ENCODE results near the gene SLC25A29.
"Not testable (repeated sequence)": the region's sequence is repeated elsewhere in the genome, so short reads cannot be mapped to it uniquely, and the experiment has no call there.

The SLC25A29 gene, protein sequence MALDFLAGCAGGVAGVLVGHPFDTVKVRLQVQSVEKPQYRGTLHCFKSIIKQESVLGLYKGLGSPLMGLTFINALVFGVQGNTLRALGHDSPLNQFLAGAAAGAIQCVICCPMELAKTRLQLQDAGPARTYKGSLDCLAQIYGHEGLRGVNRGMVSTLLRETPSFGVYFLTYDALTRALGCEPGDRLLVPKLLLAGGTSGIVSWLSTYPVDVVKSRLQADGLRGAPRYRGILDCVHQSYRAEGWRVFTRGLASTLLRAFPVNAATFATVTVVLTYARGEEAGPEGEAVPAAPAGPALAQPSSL

DNA sequence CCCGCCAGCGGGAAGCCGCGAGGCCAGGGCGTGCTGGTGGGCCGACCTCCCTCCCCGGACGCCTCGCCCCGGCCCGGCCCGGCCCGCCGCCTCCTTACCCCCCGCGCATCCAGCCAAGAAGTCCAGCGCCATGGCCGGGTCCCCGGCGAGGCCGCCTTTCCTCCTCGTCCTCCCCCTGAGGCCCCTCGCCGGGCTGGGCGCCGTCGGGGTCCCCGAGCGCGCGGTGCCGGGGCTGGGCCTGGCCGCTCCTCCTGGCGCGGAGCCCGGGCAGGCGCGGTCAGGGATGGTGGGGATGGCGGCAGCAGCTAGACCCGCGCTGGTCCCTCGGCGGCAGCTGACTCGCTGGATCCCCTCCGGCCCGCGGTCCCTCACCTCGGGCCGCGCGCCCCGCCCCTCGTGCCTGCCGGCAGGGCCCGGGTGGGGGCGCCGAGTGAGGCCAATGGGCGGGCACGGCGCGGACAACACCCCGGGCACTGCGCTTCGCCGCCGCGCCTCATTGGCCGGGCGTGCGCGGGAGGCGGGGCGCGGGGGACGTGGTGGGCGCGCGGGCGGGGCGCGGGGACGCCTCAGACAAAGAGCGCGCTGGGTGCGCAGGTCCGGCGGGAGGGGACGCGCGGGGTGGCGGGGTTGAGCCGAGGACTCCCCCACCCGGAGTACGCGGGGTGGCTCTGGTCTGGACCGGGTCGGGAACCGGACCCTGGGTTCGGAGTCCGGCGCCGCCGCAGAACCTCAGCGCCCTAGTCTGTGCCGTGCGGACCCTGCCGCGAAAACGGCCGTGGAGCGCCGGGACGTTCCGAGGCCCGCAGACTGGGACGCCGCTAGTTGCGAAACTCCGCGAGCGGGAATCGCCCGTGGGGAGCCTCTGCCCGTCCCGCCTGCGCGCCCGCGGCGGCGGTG lies at the start of gene SLC25A29:
Gene SLC25A29, minus strand, starts transcription at position 344 of the 897 bp plus-strand sequence. Its CDS starts 212 bp downstream, at position 132.
- no peaks in the 10 kb centered on the region for H3K27me3 Mint-ChIP-seq

DNA sequence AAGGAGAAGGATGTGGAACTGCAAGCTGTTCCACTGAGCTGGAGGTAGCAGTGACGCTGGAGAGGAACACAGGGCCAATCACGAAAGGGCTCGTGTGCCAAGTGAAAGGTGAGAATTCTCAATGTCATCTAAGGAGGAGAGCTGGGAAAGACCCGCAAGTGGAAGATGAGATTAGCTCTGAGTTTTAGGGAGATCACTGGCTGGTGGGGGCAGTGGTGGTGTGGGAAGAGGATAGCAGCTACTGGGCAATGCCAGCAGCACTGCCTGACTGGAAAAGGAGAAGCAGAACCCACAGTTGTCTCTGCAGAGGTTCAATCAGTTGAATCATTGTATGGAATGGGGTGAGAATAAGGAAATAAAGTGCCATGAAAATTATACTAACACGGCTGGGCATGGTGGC lies 44.7 kb upstream of the SLC25A29 start:
- peaks cover 32% of the 10 kb centered on the region for H3K36me3 Mint-ChIP-seq (ENCODE audit: insufficient read depth)
- no peaks in the 10 kb centered on the region for H3K4me1 Mint-ChIP-seq
- no peak overlapping the region for H3K4me3 Mint-ChIP-seq
- DNase-seq (ENCODE audit: low spot score in 2 of 2) (no peak), ATAC-seq (replicated peaks; ENCODE audit: extremely low read depth, poor library complexity, severe bottlenecking) (no peak)
- no peak overlapping the region for H3K27ac Mint-ChIP-seq (ENCODE audit: low read depth)
- H3K9me3 Mint-ChIP-seq, result no peaks in the 10 kb centered on the region
- no peaks in the 10 kb centered on the region for H3K27me3 Mint-ChIP-seq

More for the DNA sequence above, at the start of gene SLC25A29:
- peak; percentile 46 to 55 for DNase-seq (ENCODE audit: low spot score in 2 of 2)
- H3K4me3 Mint-ChIP-seq, result peak within 1 kb of the TSS; percentile 77
- H3K9me3 Mint-ChIP-seq, result no peaks in the 10 kb centered on the region
- no peak within 1 kb of the TSS for H3K27ac Mint-ChIP-seq (ENCODE audit: low read depth)
- peaks cover 4% of the 10 kb centered on the region for H3K36me3 Mint-ChIP-seq (ENCODE audit: insufficient read depth)
- peak; percentile 81 for ATAC-seq (replicated peaks; ENCODE audit: extremely low read depth, poor library complexity, severe bottlenecking)
- H3K4me1 Mint-ChIP-seq, result peaks cover 9% of the 10 kb centered on the region

DNA sequence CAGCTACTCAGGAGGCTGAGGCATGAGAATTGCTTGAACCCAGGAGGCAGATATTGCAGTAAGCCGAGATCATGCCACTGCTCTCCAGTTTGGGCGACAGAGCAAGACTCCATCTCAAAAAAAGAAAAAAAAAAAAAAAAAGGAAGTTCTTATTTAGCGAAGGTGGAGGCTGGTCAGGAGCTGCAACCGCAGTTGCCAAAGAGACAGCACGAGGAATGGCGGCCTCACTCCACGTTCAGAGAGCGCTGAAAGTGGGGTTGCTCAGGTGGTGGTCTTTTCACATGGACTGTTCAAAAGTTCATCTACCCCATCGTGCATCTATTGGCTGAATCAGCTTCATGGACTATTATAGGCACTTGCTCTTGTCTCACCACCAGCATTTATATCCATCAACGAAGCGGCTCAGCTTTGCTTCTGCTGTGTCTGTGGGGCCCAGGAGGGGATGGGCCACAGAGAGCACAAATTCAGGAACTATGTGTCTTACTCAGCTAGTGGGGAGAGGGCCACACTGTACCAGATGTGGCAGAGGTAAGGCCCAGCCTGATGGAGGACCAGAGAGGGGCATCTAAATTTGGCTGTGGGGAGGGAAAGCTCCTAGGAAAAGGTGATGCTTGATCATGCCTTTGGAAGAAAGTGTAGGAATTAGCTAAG lies 44.2 kb upstream of the SLC25A29 start:
- no peak for DNase-seq (ENCODE audit: low spot score in 2 of 2)
- Mint-ChIP-seq H3K27ac (ENCODE audit: low read depth) (no peak overlapping the region), H3K4me1 (no peaks in the 10 kb centered on the region), H3K9me3 (no peaks in the 10 kb centered on the region), H3K27me3 (no peaks in the 10 kb centered on the region), H3K4me3 (no peak overlapping the region), H3K36me3 (ENCODE audit: insufficient read depth) (peaks cover 29% of the 10 kb centered on the region)
- no peak for ATAC-seq (replicated peaks; ENCODE audit: extremely low read depth, poor library complexity, severe bottlenecking)

DNA sequence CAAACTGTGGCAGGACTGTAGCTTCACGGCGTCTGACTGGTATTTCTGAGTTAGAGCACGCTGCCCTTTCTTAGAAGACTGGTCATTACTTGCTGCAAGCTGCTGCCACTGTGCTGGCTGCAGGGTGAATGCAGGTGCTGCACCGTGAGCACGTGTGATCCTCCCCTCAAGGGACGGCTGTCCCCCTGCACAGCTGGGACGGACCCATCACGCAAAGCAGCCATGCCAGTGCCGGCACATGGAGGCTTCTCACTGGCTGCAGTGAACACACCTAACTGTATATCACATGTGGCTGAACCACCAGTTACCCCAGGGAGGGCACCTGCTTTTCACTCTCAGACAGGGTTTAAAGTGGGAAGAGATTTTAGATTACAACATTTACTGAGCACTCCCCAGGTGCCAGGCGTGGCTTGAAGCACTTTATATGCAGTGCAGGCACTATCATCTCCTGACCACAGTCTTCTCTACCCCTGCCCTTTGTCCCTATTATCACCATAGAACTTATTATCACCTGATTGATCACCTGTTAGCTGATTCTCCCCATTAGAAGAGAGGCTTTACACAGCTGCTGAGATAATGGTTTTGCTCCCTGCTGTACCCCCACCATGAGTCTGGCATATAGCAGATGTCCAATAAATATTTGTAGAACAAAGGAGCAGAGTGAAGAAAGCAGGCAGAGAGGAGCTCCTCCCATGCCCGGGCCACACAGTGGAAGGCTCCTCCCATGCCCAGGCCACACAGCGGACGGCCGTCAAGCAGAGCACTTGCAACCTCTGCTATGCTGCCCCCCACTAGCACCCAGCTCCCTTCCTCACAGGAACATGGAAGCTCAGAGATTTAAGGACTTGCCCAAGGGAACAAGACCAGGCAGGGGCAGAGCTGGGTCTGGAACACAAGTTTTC lies 42.8 kb upstream of the SLC25A29 start:
- H3K27ac Mint-ChIP-seq (ENCODE audit: low read depth), result no peak overlapping the region
- peaks cover 24% of the 10 kb centered on the region for H3K36me3 Mint-ChIP-seq (ENCODE audit: insufficient read depth)
- no peak overlapping the region for H3K4me3 Mint-ChIP-seq
- ATAC-seq (replicated peaks; ENCODE audit: extremely low read depth, poor library complexity, severe bottlenecking), result no peak
- no peak for DNase-seq (ENCODE audit: low spot score in 2 of 2)
- H3K27me3 Mint-ChIP-seq, result no peaks in the 10 kb centered on the region
- H3K4me1 Mint-ChIP-seq, result no peaks in the 10 kb centered on the region
- no peaks in the 10 kb centered on the region for H3K9me3 Mint-ChIP-seq

DNA sequence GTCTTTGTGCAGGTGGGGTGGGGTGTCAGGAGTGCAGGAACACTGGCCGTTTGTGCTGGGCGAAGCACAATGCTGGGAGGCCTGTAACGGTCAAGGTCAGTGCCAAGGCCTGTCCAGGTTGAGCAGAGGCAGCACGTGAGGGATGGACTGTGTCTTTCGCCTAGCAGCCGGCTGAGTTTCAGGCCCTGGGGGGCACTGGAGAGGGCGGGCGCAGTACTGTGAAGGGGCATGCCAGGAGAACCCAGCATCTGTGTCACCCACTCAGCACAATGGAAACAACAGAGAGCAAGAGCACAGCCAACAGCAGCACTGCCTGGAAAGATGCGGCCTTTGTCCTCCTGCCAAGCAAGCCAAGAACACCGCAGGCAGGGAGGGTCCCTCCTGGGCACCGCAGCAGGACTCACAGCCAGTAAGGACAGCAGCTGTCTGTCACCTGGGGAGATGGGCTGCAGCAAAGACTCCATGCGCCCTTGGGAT lies 42.0 kb upstream of the SLC25A29 start:
- Mint-ChIP-seq H3K27ac (ENCODE audit: low read depth) (no peak overlapping the region), H3K9me3 (no peaks in the 10 kb centered on the region), H3K4me3 (no peak overlapping the region), H3K27me3 (no peaks in the 10 kb centered on the region), H3K4me1 (no peaks in the 10 kb centered on the region), H3K36me3 (ENCODE audit: insufficient read depth) (peaks cover 28% of the 10 kb centered on the region)
- DNase-seq (ENCODE audit: low spot score in 2 of 2), result no peak
- ATAC-seq (replicated peaks; ENCODE audit: extremely low read depth, poor library complexity, severe bottlenecking), result no peak

DNA sequence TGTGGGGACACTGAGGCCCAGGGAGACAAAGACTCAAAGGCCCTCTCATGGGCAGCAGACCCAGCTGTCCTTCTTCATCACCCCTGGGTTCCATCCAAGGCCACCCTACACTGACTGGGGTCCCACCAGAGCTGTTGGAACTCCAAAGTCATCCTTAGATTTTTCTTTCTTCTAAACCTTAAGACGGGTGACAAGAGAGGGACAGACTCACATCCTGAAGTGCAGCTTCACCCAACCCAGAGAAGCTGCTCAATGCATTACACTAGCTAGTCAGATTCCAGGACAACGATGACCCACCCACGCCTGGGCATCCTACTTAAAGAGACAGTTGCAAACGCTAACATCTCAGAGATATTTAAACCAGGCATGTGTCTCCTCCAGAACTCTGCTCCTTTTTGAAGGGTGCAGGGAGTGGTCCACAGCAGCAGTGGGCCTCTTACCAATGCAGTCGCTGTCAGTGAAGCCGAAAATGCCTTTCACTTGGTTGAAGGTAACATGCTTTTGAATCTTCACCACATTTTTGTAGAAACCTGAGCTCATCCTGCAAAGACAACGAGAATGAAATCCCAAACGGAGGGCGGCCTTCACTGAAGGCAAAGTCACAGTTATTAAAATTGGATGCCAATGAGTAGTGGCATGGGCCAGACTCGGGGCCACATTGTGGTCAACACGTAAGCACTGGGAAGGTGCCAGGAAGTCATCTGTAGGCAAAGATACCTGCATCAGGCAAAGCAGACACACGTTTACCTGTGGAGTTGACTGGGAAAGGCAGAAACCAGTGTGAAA lies 40.3 kb upstream of the SLC25A29 start:
- Mint-ChIP-seq H3K36me3 (ENCODE audit: insufficient read depth) (peaks cover 25% of the 10 kb centered on the region), H3K27ac (ENCODE audit: low read depth) (no peak overlapping the region), H3K9me3 (no peaks in the 10 kb centered on the region)

DNA sequence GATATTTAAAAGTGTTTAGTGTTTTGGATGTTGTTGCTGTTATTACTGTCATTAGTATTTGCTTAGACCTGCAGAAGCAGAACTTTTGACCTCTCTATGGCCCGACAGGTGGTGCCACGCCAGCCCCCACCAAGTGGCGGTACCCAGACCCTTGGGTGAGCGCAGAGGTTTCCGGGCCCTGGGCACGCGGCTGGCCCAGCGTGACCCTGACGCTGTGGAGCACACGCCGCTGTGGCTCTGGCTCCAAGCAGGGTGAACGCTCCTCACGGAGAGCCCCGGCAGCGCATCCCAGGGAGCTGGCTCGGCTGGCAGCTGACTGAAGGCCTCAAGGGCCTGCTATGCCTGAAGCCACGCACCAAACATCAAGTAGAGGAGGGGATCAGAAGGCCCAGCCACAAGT lies 39.5 kb upstream of the SLC25A29 start:
- Mint-ChIP-seq H3K4me3 (no peak overlapping the region), H3K27ac (ENCODE audit: low read depth) (no peak overlapping the region), H3K9me3 (no peaks in the 10 kb centered on the region), H3K4me1 (no peaks in the 10 kb centered on the region), H3K36me3 (ENCODE audit: insufficient read depth) (peaks cover 18% of the 10 kb centered on the region), H3K27me3 (no peaks in the 10 kb centered on the region)
- DNase-seq (ENCODE audit: low spot score in 2 of 2) (no peak), ATAC-seq (replicated peaks; ENCODE audit: extremely low read depth, poor library complexity, severe bottlenecking) (no peak)

More for the DNA sequence above, 40.3 kb upstream of the SLC25A29 start:
- no peak for DNase-seq (ENCODE audit: low spot score in 2 of 2)
- no peaks in the 10 kb centered on the region for H3K4me1 Mint-ChIP-seq
- ATAC-seq (replicated peaks; ENCODE audit: extremely low read depth, poor library complexity, severe bottlenecking), result no peak
- H3K4me3 Mint-ChIP-seq, result no peak overlapping the region
- H3K27me3 Mint-ChIP-seq, result no peaks in the 10 kb centered on the region

DNA sequence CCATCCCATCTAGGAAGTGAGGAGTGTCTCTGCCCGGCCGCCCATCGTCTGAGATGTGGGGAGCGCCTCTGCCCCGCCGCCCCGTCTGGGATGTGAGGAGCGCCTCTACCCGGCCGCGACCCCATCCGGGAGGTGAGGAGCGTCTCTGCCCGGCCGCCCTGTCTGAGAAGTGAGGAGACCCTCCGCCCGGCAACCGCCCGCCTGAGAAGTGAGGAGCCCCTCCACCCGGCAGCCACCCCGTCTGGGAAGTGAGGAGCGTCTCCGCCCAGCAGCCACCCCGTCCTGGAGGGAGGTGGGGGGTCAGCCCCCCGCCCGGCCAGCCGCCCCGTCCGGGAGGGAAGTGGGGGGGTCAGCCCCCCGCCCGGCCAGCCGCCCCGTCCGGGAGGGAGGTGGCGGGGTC lies 38.4 kb upstream of the SLC25A29 start:
- not testable (repeated sequence) for DNase-seq (ENCODE audit: low spot score in 2 of 2); ATAC-seq (replicated peaks; ENCODE audit: extremely low read depth, poor library complexity, severe bottlenecking); H3K4me1 Mint-ChIP-seq; H3K27ac Mint-ChIP-seq (ENCODE audit: low read depth); H3K9me3 Mint-ChIP-seq; H3K4me3 Mint-ChIP-seq; H3K27me3 Mint-ChIP-seq
- H3K36me3 Mint-ChIP-seq (ENCODE audit: insufficient read depth), result peaks cover 12% of the 10 kb centered on the region

DNA sequence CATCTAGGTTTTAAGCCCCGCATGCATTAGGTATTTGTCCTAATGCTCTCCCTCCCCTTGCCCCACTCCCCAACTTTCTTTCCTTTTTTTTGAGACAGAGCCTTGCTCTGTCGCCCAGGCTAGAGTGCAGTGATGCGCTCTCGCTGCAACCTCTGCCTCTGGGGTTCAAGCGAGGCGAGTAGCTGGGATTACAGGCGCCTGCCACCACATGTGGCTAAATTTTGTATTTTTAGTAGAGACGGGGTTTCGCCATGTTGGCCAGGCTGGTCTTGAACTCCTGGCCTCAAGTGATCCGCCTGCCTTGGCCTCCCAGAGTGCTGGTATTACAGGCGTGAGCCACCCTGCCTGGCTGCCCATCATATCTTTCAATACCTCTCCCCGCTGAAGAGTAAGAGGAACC lies 36.6 kb upstream of the SLC25A29 start:
- not testable (repeated sequence) for H3K27ac Mint-ChIP-seq (ENCODE audit: low read depth); ATAC-seq (replicated peaks; ENCODE audit: extremely low read depth, poor library complexity, severe bottlenecking)

DNA sequence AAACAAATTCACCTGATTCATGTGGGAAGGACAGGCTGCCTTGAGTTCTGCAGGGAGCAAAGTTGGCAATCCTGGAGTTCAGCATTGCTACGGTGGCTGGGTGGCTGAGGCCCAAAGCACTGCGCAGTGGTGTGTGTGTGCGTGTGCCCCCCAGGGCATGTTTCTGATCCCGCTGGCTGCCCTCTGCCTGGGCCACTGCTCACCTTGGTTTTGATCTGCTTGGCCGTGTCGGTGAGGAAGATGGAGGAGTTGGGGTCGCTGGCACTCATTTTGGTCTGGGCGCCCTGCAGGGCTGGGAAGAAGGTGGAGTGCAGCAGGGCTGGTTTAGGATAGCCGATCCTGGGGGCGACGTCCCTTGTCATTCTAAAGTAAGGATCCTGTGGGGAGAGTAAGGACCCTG lies 36.0 kb upstream of the SLC25A29 start:
- Mint-ChIP-seq H3K27ac (ENCODE audit: low read depth) (no peak overlapping the region), H3K36me3 (ENCODE audit: insufficient read depth) (peaks cover 18% of the 10 kb centered on the region), H3K4me1 (no peaks in the 10 kb centered on the region), H3K4me3 (no peak overlapping the region), H3K9me3 (no peaks in the 10 kb centered on the region), H3K27me3 (no peaks in the 10 kb centered on the region)
- ATAC-seq (replicated peaks; ENCODE audit: extremely low read depth, poor library complexity, severe bottlenecking), result no peak
- DNase-seq (ENCODE audit: low spot score in 2 of 2), result peak in 1 of 2 donors; percentile 4

More for the DNA sequence above, 36.6 kb upstream of the SLC25A29 start:
- H3K36me3 Mint-ChIP-seq (ENCODE audit: insufficient read depth), result peaks cover 18% of the 10 kb centered on the region
- DNase-seq (ENCODE audit: low spot score in 2 of 2); H3K4me3 Mint-ChIP-seq; H3K4me1 Mint-ChIP-seq; H3K27me3 Mint-ChIP-seq; H3K9me3 Mint-ChIP-seq: not testable (repeated sequence)

DNA sequence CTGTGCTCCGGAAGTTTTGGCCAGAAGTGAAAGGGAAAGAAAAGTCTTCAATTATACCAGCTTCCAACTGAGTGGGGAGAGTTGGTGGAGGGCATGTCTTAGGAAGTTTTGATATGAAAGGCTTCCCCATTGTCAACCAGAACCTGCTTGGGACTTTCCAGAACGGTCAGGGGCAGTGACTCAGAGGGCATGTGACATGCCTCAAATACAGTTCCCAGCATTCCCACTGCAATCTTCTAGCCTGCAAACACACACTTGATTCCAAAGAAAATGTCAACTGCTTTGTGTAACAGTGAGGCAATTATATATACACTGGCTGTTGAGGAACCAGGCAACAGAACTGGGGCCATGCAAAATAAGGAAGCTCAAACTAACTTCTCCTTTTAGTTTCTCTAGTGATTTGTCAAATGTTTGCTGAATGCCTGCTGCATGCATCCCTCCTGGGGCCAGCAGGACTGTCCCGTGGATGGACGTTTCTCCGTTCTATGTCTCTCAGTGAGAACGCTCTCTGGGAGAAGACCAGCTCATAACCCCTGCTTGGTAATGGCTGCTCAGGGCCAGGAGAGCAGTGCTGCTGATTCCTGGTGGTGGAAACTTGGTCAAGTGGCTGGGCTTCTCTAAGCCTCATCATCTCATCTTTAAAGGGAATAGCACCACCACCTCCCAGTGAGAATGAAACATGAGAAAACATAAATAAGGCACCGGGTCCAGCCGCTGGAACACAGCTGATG lies 35.2 kb upstream of the SLC25A29 start:
- Mint-ChIP-seq H3K4me3 (no peak overlapping the region), H3K4me1 (no peaks in the 10 kb centered on the region), H3K36me3 (ENCODE audit: insufficient read depth) (peaks cover 24% of the 10 kb centered on the region), H3K9me3 (no peaks in the 10 kb centered on the region), H3K27me3 (no peaks in the 10 kb centered on the region), H3K27ac (ENCODE audit: low read depth) (no peak overlapping the region)
- no peak for ATAC-seq (replicated peaks; ENCODE audit: extremely low read depth, poor library complexity, severe bottlenecking)
- peak in 1 of 2 donors; percentile 7 for DNase-seq (ENCODE audit: low spot score in 2 of 2)
